Dendritic cell treated with granulocyte-macrophage colony-stimulating factor and Interleukin-4, amounts not matched to agents 40 ng/mL and 50 ng/mL, for 4 days (primary cell): Measurements from ENCODE around the gene PIM3.

Experiments
- H3K27ac Mint-ChIP-seq: one replicate; pipeline ENCODE4 v1.8.0; 2022; ENCODE audit warnings: mild to moderate bottlenecking, mixed read lengths
- H3K27me3 Mint-ChIP-seq: one replicate; pipeline ENCODE4 v1.8.0; 2022; ENCODE audit warnings: mild to moderate bottlenecking, mixed read lengths
- H3K36me3 Mint-ChIP-seq: one replicate; pipeline ENCODE4 v1.8.0; 2022; ENCODE audit warnings: low read depth, mixed read lengths
- H3K4me1 Mint-ChIP-seq: one replicate; pipeline ENCODE4 v1.8.0; 2022; ENCODE audit warnings: low read depth, mixed read lengths
- H3K4me3 Mint-ChIP-seq: one replicate; pipeline ENCODE4 v1.8.0; 2022; ENCODE audit warnings: mild to moderate bottlenecking, moderate library complexity, mixed read lengths
- H3K9me3 Mint-ChIP-seq: one replicate; pipeline ENCODE4 v1.8.0; 2022; ENCODE audit warnings: mixed read lengths
- intact Hi-C: fragments of 100-400 bp; cut with micrococcal nuclease; formaldehyde crosslinking; loops from one replicate; pipeline ENCODE4 v1.15.0; 2022

PIM3 gene

DNA sequence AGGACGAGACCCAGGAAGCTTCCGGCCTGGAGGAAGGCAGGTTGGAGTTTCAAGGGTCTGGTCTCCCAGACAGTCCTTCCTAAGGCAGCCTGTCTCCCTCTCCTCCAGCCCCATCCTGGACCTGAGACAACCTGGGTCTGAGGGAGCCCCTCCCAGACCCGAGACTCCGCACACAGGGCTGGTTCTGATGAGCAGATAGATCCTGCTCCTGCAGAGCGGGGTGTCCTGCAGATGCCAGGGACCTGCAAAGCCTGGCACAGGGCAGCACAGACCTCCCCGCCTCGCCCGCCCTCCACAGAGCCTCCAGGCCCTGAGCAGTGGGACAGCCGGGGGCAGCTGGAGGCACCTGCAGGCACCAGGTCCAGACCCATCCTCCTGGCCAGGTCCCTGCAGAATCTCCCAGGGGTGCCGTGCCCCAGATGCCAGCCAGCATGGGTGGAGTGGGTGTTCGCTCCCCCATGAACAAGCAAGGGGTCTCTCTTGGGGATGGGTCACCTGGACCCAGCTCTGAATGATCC is 7.8 kb downstream of the PIM3 start:
- no peaks in the 10 kb centered on the region for H3K27me3 Mint-ChIP-seq
- peaks cover 75% of the 10 kb centered on the region for H3K4me1 Mint-ChIP-seq
- intact Hi-C loops: no loop called here
- peak overlapping the region; percentile 97 for H3K27ac Mint-ChIP-seq
- H3K9me3 Mint-ChIP-seq: no peaks in the 10 kb centered on the region
- H3K36me3 Mint-ChIP-seq: peaks cover 35% of the 10 kb centered on the region
- peak overlapping the region; percentile 14 for H3K4me3 Mint-ChIP-seq

DNA sequence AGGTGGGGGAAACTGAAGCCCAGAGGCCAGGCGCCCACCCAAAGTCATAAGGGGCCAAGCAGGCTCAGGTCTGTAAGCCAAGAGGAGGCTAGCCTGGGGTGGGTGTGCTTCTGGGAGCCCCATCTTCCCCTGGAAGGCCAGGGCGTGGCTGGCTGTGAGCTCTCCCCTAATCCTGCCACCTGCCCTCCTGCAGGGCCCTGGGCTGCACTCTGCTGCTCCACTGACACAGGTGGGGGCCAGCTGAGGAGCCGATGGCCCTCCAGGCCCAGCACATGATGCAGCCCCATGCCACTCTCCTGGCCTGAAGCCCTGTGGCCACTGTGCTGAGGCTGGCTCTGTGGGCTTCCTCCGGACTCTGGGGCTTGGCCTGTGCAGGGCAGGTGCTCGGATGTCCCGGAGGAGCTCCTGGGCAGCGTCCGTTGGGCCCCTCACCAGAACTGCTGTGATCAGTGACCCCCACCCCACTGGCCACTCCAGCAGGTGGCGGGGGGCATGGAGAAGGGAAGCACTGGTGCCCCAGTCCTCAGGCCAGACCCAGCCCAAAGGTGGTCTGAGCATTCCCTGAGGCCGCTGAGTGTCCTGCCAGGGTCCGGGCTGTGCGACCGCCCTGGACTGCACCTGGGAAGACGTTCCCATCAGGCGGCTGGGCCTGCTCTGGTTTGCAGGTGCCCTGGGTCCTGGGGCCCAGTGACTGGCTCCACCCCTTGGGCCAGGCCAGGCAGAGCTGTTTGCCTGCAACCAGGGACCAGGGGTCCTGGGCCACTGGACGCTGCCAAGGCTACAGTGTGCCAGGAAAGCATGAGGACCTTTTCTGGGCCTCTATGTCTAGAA is 8.5 kb downstream of the PIM3 start:
- intact Hi-C loops: no loop called here
- Mint-ChIP-seq H3K36me3 (peaks cover 28% of the 10 kb centered on the region), H3K4me1 (peaks cover 68% of the 10 kb centered on the region), H3K4me3 (no peak overlapping the region), H3K9me3 (no peaks in the 10 kb centered on the region), H3K27me3 (no peaks in the 10 kb centered on the region), H3K27ac (peak overlapping the region; percentile 97)

DNA sequence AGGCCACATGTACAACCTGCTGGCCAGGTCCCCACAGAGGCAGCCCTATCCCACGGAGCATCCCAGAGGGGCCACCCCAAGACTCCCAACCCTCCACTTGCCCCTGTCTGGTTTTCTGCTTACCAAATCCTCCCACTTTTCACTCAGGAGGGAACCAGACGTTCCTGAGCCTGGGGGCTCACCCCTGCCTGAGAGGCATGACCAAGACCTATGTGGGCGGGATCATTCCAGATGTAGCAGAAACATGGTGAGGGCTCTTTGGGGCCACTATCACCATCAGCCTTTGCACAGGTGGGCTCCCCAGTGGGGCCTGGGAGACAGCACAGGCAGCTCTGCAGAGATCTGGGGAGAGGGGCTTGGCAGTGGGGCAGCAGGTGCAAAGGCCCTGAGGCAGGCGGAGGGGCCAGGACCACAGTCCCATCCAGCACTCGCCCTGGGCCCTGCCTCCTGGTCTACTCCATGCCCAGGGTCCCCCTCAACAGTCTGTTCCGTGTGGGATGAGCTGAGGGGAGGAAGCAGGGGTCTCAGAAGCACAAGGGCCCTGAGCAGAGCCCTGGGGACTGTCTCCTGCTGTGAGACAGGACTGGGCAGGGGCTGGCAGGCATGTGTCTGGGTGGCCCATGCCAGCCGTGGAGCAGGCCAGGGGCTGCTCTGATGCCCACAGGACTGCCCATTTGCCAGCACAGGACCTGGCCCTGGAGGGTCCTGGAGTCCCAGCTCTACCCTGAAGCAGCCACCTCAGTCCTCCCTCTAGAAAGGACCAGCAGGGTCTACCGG is 9.4 kb downstream of the PIM3 start:
- H3K4me3 Mint-ChIP-seq: no peak overlapping the region
- peaks cover 59% of the 10 kb centered on the region for H3K4me1 Mint-ChIP-seq
- H3K27me3 Mint-ChIP-seq: no peaks in the 10 kb centered on the region
- intact Hi-C loops: loop anchor here (5.0 kb wide), 1 partner anchor 38 kb away; no protein-coding TSS in a partner anchor
- no peaks in the 10 kb centered on the region for H3K9me3 Mint-ChIP-seq
- H3K27ac Mint-ChIP-seq: peak overlapping the region; percentile 91
- peaks cover 19% of the 10 kb centered on the region for H3K36me3 Mint-ChIP-seq

DNA sequence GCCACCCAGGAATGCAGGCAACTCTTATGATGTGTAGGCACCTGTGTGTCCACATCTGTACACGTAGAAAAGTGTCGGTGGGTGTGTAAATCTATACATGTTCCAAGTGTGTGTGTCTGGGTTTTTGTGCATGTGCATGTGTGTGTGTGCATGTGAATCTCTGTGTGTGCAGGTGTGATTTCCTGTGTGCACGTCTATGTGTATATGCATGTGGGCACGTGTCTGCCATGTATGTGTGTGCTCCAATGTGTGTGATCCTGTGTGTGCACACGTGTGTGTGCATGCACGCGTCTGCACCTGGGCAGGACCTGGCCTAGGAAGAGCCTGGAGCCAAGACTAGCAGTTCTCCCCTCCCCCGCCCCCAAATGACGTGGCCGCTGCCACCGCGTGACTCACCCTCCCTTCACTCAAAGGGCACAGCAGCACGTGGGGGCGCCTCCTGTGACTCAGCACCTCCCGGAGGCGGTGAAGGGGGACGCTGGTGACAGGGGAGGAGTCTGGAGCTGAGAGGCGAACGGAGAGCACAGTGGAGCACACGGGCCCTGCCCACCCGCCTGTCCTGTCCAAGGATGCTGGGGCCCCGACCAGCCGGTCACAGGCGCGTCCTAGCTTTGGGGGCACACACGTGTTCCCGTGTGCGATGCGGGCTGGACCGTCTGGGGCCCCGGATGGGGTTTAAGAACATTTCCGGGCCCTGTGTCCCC is 10.1 kb downstream of the PIM3 start:
- Mint-ChIP-seq H3K36me3 (peaks cover 12% of the 10 kb centered on the region), H3K4me1 (peaks cover 59% of the 10 kb centered on the region), H3K27me3 (peaks cover 4% of the 10 kb centered on the region), H3K4me3 (peak overlapping the region; percentile 73), H3K9me3 (no peaks in the 10 kb centered on the region), H3K27ac (peak overlapping the region; percentile 91)
- intact Hi-C loops: loop anchor here (5.0 kb wide), 1 partner anchor 38 kb away; no protein-coding TSS in a partner anchor

DNA sequence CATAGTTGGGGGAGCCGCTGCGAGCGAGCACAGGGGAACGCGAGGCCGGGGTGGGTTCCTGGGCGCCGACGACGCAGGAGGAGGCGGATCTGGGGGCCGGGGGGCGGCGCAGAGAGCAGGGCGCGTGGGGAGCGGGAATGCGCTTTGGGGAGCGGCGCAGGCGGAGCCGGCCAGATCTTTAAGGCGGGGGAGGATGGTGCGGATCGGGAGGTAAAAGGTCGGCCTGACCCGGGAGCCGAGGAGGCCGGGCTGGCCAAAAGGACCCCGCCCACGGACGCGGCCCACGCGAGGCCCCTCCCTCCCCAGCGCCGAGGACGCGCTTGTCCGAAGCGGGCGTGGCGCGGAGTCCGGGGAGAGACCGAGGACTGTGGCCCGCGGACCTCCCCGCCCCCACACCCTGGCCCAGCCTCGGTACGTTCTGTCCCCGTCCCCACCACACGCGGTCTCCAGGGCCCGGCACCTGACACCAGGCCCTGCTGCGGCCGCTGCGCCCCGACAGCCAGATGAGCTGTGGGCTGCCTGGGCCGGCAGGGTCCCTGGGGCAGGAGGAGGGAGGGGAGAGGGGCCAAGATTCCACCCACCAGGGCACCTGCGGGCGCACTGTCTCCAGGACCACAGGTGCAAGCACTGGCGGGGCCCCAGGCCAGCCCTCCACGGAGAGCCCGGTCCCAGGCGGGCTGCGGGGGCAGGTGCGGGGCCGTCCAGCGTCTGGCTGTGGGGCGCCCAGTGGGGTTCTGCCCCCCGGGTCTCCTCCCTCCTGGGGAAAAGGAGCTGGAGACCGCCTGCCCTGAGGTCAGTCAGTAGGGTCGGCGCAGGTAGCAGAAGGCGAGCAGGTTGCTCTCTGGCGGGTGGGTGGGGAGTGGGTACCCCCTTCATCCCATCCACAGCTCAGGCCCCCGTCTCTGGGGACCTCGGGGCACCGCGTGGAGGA is 10.9 kb downstream of the PIM3 start:
- intact Hi-C loops: loop anchor here (5.0 kb wide), 1 partner anchor 39 kb away; no protein-coding TSS in a partner anchor
- H3K4me3 Mint-ChIP-seq: peak overlapping the region; percentile 73

DNA sequence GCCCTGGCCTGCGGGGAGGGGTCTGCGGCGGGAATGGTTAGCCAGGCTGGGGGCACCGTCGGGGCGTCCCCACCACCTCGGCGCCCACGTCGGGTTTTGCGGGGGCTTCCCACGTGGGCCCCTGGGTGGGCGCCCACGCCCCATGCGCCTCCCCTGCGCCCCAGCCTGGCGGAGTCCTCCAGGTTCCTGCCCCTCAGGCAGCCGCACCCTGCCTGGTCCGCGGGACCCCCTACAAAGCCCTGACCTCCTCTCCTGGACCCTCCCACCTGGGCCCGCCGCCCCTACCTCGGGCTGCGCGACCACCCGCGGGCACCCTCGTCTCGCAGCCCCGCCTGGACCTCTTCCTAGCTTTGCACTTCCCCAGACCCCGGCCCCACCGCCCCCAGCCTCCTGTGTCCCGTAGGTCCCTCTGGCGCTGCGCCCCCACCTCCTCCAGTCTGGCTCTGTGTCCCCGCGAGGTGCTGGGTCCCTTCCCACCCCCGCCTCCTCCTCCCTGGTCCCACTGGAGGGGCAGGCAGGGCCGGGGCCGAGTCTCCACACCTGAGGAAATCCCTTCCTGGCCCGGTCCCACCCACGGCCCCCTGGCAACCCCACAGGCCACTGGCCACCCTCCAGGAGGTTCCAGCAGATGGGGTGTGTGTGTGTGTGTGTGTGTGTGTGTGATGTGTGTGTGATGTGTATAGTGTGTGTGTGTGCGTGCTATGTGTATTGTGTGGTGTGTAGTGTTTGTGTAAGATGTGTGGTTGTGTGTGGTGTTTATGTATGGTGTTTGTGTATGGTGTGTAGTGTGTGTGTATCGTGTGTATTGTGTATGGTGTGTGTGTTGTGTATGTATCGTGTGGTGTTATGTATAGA is 11.8 kb downstream of the PIM3 start:
- H3K4me3 Mint-ChIP-seq: no peak overlapping the region
- H3K9me3 Mint-ChIP-seq: no peaks in the 10 kb centered on the region
- intact Hi-C loops: loop anchor here (5.0 kb wide), 1 partner anchor 40 kb away; no protein-coding TSS in a partner anchor
- peaks cover 5% of the 10 kb centered on the region for H3K36me3 Mint-ChIP-seq
- peaks cover 49% of the 10 kb centered on the region for H3K4me1 Mint-ChIP-seq
- H3K27me3 Mint-ChIP-seq: peaks cover 4% of the 10 kb centered on the region
- no peak overlapping the region for H3K27ac Mint-ChIP-seq

More for the DNA sequence above, 10.9 kb downstream of the PIM3 start:
- Mint-ChIP-seq H3K36me3 (peaks cover 5% of the 10 kb centered on the region), H3K9me3 (no peaks in the 10 kb centered on the region), H3K27me3 (peaks cover 4% of the 10 kb centered on the region), H3K4me1 (peaks cover 57% of the 10 kb centered on the region), H3K27ac (peak overlapping the region; percentile 91)

DNA sequence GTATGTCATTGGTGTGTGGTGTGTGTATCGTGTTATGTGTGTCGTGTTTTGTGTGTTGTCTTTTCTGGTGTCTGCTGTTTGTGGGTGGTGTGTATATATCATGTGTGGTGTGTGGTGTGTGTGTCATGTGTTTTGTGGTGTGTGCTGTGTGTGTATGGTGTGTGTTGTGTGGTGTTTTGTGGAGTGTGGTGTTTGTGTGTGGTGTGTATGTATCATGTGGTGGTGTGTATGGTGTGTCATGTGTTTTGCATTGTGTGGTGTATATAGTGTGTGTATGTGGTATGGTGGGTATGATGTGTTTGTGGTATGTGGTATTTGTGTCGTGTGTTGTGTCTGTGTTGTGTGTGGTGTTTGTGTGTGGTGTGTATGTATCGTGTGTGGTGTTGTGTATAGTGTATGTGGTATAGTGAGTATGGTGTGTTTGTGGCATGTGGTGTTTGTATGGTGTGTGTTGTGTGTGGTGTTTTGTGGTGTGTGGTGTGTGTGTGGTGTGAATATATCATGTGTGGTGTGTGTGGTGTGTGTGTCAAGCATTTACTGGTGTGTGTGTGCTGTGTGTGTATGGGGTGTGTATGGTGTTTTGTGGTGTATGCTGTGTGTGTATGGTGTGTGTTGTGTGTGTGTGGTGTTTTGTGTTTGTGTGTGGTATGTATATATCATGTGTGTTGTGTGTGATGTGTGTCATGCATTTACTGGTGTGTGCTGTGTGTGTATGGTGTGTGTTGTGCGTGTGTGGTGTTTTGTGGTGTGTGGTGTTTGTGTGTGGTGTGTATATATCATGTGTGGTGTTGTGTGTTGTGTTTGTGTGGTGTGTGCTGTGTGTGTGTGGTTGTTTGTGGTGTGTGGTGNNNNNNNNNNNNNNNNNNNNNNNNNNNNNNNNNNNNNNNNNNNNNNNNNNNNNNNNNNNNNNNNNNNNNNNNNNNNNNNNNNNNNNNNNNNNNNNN is 12.7 kb downstream of the PIM3 start:
- Mint-ChIP-seq H3K27ac (no peak overlapping the region), H3K9me3 (no peaks in the 10 kb centered on the region), H3K36me3 (no peaks in the 10 kb centered on the region), H3K4me1 (peaks cover 40% of the 10 kb centered on the region), H3K4me3 (no peak overlapping the region), H3K27me3 (peaks cover 4% of the 10 kb centered on the region)
- intact Hi-C loops: loop anchor here (5.0 kb wide), 1 partner anchor 41 kb away; no protein-coding TSS in a partner anchor

DNA sequence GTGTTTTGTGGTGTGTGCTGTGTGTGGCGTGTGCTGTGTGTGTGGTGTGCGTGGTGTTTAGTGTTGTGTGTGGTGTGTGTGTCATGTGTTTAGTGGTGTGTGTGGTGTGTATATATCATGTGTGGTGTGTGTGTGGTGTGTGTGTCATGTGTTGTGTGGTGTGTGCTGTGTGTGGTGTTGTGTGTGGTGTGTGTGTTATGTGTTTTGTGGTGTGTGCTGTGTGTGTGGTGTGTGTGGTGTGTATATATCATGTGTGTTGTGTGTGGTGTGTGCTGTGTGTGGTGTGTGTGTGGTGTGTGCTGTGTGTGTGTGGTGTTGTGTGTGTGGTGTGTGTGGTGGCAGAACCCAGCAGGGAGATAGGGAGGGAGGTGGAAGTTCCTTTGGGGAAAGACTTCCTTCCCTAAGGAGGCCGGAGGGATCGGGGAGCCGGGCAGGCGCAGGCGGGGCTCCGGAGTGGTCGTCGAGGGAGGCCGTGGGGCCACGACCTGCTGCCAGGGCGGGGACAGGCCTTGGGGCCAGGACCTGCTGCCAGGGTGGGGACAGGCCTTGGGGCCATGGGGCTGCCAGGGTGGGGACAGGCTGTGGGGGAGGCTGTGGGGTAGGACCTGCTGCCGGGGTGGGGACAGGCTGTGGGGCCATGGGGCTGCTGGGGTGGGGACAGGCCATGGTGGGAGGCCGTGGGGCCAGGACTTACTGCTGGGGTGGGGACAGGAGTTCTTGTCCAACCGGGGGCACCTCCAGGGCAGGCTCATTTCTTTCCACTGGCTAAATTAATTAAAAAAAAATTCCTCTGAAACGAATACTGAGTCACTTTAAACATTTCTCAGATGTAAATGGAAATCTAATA is 15.2 kb downstream of the PIM3 start:
- peaks cover 11% of the 10 kb centered on the region for H3K9me3 Mint-ChIP-seq
- peaks cover 4% of the 10 kb centered on the region for H3K27me3 Mint-ChIP-seq
- peak overlapping the region; percentile 65 for H3K27ac Mint-ChIP-seq
- peaks cover 26% of the 10 kb centered on the region for H3K4me1 Mint-ChIP-seq
- no peak overlapping the region for H3K4me3 Mint-ChIP-seq
- H3K36me3 Mint-ChIP-seq: peaks cover 8% of the 10 kb centered on the region
- intact Hi-C loops: no loop called here

DNA sequence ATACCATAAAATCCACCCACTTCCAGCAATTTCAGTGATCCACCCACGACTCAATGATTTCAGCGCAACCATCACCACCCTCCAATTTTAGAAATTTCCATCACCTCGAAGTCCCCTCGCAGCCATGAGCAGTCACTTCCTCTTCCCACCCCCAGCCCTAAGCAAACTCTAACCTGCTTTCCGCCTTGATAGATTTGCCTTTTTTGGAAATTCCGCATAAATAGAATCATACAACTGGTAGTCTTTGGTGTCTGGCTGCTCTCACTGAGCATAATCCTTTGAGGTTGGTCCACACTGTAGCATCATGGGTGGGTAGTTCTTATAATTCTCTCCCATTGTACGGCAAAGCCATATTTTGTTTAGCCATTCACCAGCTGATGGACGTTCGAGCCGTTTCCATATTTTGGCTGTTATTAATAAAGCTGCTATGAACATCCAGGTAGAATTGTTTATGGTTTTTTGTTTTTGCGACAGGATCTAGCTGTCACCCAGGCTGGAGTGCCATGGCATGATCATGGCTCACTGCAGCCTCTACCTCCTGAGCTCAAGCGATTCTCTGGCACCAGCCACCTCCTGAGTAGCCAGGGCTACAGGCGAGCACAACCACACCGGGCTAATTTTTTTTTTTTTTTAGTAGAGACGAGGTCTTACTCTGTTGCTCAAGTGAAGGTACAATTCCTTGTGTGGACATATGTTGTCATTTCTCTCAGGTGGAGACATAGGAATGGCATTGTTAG is 16.0 kb downstream of the PIM3 start:
- Mint-ChIP-seq H3K27ac (no peak overlapping the region), H3K27me3 (peaks cover 6% of the 10 kb centered on the region), H3K4me3 (no peak overlapping the region), H3K9me3 (peaks cover 11% of the 10 kb centered on the region), H3K36me3 (peaks cover 8% of the 10 kb centered on the region), H3K4me1 (peaks cover 22% of the 10 kb centered on the region)
- intact Hi-C loops: no loop called here

DNA sequence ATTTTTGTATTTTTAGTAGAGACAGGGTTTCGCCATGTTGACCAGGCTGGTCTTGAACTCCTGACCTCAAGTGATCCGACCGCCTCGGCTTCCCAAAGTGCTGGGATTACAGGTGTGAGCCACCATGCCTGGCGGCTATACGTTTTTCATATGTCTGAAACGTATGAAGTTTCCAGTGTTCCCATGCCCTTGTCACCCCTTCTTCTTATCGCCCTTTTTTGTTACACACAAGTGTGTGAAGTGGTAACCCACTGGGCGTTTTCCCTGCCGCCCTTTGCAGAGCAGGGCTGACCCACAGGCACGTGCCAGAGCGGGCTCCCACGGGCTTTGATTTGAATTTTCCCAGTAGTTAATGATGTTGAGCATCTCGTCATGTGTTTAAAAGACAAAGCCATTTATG is 17.0 kb downstream of the PIM3 start:
- H3K36me3 Mint-ChIP-seq: peaks cover 8% of the 10 kb centered on the region
- H3K4me3 Mint-ChIP-seq: no peak overlapping the region
- intact Hi-C loops: no loop called here
- H3K27me3 Mint-ChIP-seq: peaks cover 10% of the 10 kb centered on the region
- no peak overlapping the region for H3K27ac Mint-ChIP-seq
- H3K4me1 Mint-ChIP-seq: peaks cover 22% of the 10 kb centered on the region
- H3K9me3 Mint-ChIP-seq: peaks cover 11% of the 10 kb centered on the region
